ENCODE results near the gene ATP13A5.

ATP13A5 gene

DNA sequence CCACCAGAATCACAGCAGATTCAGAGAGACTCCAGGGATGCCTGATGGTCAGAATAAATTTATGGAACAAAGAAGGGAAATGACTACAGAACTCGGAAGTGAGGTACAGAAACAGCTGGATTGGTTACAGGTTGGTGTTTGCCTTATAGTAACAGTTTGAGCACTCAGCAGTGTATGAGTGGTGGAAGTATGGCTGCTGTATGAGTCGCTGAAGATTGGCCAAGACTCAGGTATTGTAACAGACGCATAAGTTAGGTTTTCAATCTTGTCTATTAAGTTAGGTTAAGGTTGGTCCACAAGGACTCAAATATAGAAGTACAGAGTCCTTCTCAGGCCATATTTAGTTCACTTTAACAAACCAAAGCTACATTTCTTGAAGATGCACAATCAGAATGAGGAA is 33.1 kb downstream of the ATP13A5 start:
- no peak for DNase-seq (ENCODE audit: low read depth)

DNA sequence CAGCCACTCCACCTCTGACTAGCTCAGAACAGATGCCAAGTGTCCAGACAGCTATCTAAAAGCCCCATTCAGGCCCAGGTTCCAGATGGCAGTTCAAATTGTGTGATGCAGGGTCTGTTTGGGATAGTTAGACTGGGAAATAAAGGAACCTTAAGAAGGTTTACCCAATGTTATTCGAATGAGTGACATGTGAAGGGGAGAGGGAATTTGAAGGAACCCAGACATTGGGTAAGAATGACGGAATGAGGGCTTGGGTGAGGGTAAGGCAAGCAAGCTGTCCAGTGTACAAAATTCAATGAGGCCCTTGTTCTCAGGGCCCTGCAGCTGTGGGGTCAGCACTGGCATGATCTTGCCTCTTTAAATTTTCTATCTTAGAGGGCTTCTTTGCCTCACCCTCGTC is 34.1 kb downstream of the ATP13A5 start:
- no peak for DNase-seq (ENCODE audit: low read depth)

DNA sequence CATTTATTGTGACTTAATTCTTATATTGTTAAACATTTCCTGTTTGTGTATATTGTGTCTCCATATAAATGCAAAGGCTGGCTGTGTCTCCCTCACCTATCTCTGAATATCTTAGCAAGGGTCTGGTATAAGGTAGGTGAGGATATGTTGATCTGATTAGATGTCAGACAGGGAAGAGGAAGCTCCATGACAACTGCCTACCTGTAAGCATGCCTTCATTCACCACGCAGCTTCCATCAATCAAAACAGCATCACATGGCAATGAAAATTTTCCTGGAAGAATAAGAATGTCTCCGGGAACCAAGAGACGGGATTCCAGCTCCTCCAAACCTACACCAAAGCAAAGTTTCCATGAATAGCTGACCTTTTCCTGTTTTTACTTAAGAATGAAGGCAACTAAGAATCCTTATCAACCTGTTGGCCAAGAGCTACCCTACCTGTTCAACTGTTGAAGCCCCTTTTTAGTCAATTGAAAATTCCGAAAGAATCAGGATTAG is 34.8 kb downstream of the ATP13A5 start:
- DNase-seq (ENCODE audit: low read depth), result no peak

DNA sequence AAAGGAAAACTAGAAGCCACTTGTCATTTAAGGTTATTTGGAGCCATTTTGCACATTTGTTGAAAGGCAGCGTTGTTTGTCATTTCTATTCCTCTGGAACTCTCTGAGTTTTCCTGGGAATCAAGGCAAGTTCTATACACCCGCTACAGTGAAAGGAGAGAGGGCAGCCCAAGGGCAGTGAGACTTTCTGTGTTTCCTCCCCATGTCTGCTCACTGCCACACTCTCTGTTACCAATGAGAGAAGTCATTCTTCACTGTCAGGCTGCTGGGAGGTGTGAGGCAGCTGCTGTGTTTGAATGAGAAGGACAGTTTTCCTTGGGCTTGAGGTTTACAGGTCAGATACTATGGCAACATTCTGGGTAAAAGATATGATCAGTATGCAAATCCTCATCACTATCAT is 36.0 kb downstream of the ATP13A5 start:
- DNase-seq (ENCODE audit: low read depth), result no peak

DNA sequence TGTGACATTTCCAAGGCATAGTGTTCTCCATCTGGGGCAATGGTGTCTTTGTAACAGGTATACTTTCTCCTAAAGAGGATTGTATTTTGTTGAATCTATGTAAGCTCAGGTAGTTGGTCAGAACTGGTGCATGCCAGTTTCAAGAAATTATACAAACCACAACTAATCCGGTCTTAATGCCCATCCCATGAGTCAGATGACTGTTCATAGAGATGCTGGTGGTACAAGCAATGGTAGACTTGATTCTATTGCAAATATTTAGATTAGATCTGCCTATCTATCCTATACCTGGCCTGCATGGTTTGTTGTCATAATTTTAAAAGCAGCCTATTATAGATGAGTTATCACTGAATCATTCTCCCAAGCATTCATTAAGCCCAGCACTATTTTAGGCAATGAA is 43.5 kb downstream of the ATP13A5 start:
- no peak for DNase-seq (ENCODE audit: low read depth)

DNA sequence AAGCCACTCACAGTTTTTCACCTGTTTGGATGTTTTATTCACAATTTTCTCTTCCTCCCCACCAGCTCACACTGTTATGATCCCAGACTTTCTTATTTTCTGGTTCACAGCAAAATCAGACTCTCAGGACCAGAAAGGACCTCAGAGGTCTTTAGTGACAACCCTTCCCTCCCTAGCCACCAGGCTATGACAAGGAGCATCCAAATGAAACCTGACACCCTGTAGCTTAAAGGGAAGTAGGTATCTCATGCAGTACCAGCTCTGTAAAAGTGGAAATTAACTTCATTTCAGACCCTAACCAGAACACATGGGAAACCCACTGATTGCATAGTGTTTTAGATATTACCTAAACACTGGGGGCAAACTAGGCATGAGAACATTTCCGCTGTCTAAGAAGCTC is 45.3 kb downstream of the ATP13A5 start:
- no peak for DNase-seq (ENCODE audit: low read depth)

DNA sequence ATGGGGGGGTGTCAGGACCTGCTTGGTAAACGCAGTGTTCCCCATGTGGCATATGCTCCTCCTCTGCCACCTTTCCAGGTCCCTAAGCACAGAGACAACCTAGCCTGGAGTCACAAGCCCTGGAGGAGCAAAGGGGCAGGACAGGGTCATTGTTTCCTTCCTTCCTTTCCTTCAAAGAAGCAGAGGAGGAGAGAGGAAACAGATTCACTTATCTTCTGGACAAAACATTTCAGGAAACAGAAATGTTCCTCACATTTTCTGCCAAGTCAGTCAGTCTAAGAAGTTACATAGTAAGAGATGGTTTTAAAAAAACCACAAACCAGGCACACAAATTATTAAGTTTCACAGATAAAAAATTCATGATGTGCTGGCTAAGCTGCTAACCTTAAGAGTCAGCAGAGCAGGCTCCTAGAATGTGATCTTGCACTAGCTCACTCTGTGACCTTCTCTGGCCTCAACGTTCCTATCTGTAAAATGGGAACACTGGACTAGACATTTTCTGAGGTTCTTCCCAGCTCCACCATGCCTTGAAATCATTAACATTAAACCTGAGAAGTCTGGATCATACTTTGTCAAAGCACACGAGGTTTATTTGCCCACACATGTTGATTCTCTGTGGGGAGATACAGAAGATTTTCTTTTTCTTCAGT is 47.9 kb downstream of the ATP13A5 start:
- DNase-seq (ENCODE audit: low read depth), result no peak

DNA sequence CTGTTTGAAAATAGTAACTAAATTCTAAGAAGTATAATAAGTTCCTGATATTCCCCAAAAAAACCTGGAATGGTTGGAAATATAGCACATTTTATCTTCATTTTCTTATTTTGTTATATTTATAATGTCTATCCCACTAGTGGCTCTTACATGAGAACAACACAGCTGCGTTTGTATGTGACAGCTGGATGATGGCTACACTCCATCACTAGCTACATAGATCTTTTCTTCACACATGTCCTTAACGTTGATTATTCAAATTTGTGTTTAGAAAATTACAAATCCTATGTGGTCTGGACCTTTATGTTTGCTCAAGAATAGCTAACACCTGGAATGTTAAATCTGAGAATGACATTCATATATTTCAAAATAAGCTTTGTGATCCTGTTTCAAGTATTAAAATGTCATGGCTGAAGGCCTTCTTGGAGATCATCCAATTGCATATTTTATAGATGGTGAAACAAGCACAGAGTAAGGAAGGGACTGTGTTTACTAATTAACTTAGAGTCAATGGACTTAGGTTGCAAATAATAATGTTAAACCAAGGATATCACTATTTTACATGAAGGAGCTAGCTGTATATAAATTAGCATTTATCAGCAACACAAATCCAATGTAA is 60.8 kb downstream of the ATP13A5 start:
- DNase-seq (ENCODE audit: low read depth), result no peak

DNA sequence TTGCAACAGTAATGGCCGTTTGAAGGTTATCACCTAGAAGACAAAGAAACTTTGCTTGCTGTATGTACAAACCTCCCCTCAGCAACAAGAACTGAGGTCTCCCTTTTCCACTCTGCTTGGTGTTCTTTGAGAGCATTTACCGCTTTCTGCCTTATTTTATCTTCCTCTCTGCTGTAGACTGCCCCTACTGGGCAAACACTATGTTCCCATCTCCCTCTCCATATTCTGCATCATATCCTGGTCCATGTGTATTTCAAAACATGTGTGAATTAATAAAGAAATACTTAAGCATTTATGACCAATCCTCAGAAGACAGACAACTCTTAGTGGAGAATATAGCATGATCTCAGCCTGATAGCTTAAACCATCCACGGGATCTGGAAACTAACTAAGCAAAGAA is 64.4 kb downstream of the ATP13A5 start:
- no peak for DNase-seq (ENCODE audit: low read depth)

DNA sequence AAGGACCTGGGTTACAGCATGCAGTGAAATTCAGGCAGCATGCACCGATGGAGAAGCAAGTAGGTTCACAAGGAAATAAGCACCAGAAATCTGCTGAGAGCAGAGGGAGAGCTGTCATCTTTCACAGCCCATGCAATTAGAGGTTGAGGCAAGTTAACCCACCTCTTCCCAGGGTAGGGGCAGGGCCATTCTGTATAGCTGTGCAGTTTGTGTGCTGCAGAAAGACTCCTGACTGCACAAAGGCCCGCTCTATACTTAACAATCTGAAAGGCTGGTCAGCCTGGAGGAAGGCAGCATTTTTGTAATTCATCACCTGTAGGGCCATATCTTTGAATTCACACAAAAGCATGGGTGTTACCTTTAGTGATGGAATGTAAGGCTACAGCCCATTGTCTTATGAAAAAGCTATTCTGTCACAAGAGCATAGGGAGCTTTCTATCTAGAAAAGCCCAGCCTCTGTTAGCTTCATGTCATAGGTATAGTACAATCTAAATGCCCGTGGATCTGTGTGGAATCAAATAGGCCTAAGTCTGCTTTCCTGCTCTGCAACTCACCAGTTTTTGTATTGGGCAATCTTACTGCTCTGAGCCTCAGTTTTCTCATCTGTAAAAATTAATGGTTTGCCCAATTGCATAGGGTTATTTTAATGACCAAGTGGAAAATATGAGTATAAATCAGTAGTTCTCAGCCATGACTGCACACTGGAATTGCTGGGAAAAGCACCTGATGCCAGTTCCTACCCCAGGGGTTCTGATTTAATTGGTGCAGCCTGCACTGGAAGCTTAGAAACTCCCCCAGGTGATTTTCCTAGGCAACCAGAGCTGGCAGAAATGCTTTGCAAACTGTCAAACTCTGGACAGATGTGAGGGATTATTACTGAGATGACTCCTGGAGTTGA is 65.2 kb downstream of the ATP13A5 start:
- DNase-seq (ENCODE audit: low read depth), result no peak

DNA sequence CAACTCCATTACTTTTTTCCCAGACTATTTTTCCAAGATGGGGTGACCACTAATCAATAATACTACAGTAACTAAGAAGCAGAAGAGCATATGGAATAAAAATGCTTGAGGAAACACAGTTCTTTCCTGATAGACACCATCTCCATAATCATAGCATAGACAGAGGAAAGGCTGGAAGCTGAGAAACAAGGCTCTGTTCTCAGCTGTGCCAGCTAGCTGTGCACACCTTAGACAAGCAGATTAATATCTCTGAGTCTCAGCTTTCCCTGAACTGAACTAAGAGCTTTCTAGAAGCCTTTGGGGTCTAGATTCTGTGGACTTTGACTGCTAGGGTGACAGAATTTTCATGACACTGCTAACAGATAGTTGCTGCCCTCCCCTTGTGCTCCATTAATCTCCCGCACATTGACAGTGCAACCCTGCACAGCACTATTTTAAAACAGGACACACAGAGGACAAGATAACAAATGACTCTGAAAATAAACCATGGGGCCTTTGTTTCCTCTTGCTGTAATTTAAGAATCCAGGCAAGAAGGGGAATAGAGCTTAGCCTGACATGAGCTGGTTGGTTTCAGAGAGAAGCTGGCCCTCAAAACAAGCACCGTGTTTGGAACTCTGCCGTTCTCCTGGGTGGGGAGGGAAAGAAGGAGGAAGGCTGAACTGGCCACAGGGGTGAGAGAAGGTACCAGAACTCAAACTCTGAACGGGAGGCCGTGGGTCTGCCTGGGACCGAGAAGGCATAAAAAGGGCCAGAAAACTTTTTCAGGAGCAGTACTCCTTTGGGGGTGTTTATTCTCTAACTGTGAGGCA is 67.4 kb downstream of the ATP13A5 start:
- DNase-seq (ENCODE audit: low read depth), result no peak

DNA sequence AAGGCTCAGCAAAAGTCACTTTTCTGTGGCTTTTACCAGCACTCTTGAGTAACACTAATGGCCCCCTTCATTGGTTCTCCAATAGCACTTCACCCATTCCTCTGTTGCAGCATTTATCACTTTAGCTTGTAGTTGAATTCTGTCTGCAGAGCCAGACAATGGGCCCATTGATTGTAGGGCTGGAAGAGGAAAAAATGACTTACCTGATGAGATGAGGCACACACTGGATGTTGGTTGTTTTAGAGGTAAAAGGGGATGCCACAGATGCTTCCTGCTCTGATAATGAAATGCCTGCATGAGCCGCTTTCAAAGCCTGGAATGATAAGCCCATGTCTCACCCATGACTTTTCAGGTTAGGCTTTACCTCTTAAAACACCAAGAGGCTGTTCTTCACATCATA is 73.2 kb downstream of the ATP13A5 start:
- DNase-seq (ENCODE audit: low read depth), result no peak

DNA sequence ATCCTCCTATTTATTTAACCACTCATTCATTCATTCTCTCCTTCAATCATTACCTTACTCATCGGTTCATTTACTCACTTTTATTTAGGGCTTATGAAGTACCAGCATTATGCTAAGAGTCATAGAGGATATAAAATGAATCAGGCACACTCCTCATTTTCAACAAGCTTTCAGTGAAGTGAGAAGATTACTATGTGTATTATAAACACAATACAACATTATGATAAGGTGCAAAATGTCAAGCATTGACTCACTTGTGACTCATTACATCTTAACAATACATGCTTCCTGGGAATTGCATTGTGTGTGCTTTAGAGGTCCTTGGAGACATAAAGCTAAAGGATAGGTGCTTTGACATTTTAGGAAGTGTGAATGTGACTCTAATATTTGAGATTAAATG is 77.1 kb downstream of the ATP13A5 start:
- DNase-seq (ENCODE audit: low read depth), result no peak

DNA sequence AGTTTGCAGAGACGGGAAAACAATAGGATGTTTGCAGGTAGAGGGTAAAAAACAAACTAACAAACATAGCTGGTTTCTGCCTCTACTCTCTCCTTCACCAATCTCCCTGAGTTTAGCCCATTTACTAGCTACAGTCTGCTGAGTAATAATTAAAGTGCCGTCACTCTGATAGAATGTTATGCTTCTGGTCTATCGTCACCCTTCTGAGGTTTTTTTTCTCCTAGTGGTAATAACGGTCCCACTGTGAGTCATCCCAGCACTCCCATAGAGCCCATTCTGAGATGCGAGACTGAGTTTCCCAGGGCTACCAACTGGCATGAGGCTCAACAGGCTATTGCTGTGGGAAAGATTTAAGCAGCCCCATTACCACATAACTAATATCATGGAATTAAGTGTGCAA is 81.1 kb downstream of the ATP13A5 start:
- no peak for DNase-seq (ENCODE audit: low read depth)

DNA sequence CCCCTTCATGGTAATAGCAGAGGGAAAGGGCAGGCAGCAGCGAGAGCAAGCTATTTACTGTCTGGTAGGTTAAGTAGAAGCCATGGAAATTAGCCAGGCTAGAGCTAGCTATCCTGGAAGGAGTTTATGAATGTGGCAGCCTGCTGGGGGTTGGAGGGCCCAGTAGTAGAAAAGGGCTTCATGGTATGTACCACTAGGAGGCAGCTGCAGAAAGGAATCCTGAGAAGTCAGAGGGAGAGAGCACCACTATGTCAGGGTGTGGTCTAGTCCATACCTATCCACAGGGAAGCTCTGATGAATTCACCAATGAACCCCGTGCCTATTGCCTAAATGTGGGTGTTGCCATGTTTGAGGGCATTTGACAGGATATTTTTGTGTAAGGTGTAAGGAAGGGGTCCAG is 82.6 kb downstream of the ATP13A5 start:
- DNase-seq (ENCODE audit: low read depth), result no peak

DNA sequence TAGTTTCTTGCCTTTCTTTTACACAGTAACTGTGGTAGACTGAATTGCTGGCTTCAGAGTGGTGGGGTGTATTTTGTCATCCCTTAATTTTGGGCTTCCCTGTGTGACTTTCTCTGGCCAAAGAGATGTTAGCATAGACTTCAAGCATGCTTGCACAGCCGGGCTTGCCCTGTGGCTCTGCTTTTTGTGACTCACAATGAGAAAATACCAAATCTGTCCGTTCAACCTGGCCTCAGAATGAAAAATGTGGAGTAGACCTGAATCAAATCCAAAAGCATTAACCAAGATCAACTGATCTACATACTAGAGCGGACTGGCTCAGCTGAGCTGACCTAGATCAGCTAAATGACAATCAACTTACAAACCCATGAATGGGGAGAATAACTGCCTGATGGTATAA is 86.2 kb downstream of the ATP13A5 start:
- no peak for DNase-seq (ENCODE audit: low read depth)

DNA sequence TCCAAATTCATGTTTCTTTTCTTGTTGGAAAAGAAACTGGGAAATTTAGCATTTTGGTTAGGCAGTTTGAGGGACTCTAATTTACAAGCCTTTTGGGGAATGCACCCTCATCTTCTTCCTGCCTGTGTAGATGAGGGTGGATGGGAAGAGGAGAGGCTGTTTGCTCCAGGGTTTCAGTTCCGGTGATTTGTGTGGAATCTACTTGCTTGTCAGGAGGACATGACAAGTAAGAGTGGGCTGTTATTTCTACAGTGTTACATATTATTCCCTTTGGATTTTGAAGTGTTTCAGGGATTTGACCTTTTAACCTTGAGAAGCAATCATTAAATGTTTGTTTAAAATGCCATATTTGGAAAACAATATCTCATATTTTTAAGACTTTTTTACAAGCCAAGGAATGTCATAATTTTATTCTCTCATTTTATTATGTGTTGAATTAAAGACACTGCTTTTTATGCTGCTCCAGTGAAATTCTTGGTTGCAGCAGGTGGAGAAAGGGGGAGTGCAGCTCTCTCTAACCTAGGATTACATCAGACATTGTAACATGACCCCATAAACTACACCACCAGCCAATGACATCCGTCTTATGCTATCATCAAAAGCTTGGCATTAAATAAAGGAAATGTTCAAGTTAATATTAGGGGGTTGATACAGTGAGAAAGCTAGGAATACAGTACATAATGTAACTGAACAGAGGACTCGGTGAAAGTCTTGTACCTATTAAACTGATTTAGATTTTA is 107.3 kb downstream of the ATP13A5 start:
- no peak for DNase-seq (ENCODE audit: low read depth)

DNA sequence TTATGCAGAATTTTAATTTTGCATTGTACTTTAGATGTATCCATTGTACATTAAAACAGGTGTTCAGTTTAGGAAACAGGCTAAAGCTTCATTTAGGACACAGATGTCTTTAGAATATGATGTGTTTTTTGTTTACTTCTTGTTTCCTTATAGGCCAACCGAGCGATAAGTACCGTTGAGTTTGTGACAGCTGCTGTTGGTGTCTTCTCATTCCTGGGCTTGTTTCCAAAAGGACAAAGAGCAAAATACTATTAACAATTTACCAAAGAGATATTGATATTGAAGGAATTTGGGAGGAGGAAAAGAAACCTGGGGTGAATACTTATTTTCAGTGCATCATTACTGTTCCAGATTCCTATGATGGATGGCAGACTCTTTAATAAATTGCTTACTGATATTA is 108.1 kb downstream of the ATP13A5 start:
- DNase-seq (ENCODE audit: low read depth), result no peak

DNA sequence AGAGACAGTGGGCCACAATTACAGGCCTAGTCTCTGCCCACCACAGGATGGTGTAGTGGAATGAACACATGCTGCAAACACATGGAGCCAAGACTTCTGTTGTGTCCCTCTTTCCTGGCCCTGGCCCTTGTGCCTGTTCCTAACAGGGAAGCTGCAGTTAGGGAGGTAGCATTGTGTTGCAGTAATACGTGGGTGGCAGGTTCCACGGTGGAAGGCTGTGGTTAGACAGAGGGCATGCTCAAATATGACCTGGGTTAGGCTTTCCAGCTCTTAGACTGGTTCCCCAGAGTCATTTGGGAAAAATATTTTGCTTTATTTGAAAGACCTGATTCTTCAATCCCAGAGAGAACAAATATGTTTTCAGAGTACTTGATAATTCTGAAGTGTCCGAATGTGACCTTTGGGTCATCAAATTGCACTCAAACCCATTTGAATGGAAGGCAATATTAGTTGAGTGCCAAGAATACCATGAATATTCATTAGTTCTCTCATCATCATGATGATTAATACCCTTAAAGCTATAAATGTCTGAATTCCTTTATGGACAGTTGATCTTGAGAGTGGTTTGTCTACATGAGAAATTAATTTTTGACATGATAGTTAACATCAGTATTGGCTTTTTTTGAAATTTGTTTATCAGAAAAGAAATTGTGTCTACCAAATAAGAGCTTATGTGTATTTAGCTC is 109.1 kb downstream of the ATP13A5 start:
- no peak for DNase-seq (ENCODE audit: low read depth)

DNA sequence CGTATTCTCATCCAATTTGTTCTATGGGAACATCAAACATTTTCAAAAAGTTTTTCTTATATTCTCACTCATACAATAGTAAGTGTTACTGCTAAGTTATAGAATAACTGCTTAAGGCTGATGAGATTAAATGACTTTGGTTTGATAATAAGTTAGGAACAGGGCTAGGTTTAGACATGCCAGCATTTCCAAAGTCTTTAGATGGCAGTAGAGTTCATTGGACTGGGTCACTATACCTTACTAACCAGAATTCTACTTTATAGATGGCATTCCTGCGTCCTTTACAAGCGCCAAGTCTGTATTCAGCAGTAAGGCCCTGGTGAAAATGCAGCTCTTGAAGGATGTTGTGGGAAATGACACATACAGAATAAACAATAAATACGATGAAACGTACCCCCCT is 115.8 kb downstream of the ATP13A5 start:
- DNase-seq (ENCODE audit: low read depth), result no peak

DNA sequence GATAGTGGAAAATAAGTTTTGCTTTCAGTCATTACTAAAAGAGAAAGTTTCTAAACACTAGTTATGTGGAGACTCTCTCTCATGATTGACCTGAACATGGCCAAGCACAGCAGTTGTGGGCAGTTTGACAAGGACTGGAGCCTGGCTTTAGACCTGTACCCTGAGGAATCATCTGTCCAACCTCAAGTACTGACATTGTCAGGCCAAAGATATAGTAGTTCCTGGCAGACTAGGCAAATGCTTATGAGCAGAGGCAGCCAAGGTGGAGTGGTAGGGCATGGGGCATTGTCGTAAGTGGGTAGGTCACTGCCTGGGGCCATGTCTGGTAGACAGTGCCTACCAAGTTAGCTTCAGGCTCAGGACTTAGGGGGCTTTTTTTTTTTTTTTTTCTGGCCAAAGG is 116.6 kb downstream of the ATP13A5 start:
- DNase-seq (ENCODE audit: low read depth), result no peak
